SK-N-SH (cell line): ENCODE measurements around the gene ETS2. TPM values are rescaled to one million over a fixed set of nuclear protein-coding genes. Genes with fewer than 3 reads are reported as not detected.

Experiments used
- CTCF ChIA-PET: fragments of 300-600, 350-600 bp; formaldehyde crosslinking; extraction: SDS; loops from one replicate; lab custom pipeline; 2021; lab: Yijun Ruan, JAX
- POLR2A ChIA-PET: fragments of 350-600 bp; sonication (Branson Sonifier 250); formaldehyde crosslinking; extraction: SDS; loops from one replicate; lab custom pipeline; 2020; ENCODE audit warnings: antibody characterized with exemption, inconsistent platforms; lab: Yijun Ruan, JAX
- DNase-seq: peaks from one replicate; pipeline ENCODE4 v3.0.0; 2012
- H2AFZ ChIP-seq: fragments of 200-600 bp; sonication (generic); 2 replicates; pipeline ENCODE4 v1.8.1; 2016; ENCODE audit warnings: antibody characterized with exemption, mild to moderate bottlenecking, low read depth
- H3F3A ChIP-seq: fragments of 200-600 bp; sonication (generic); replicated peaks from 2 replicates; pipeline ENCODE3; 2016; ENCODE audit warnings: antibody characterized with exemption, mild to moderate bottlenecking; ENCODE audit not compliant: insufficient read depth
- H3K27ac ChIP-seq, 2 experiments: fragments of 200-500 bp in 1 of 2; fragments of 200-600 bp in 1 of 2; sonication (Bioruptor generic) in 1 of 2; sonication (generic), shearing (Covaris generic) in 1 of 2; 2 replicates each; pipeline versions ENCODE4 v1.5.1 to v1.6.1; 2014 to 2016; ENCODE audit warnings: low read depth in 2 of 2, inconsistent platforms in 1 of 2, low read length in 1 of 2, mild to moderate bottlenecking in 1 of 2, mixed read lengths in 1 of 2
- H3K27me3 ChIP-seq: fragments of 200-600 bp; sonication (generic), shearing (Covaris generic); 2 replicates; pipeline ENCODE4 v1.6.1; 2016; ENCODE audit warnings: mixed run types; ENCODE audit not compliant: insufficient read depth
- H3K36me3 ChIP-seq, 2 experiments: fragments of 200-500 bp in 1 of 2; fragments of 200-600 bp in 1 of 2; sonication (Bioruptor generic) in 1 of 2; sonication (generic) in 1 of 2; replicated peaks in 1 of 2; 2 replicates each; pipeline versions ENCODE3 to v1.5.1; 2014 to 2016; ENCODE audit warnings: low read length in 1 of 2, mild to moderate bottlenecking in 1 of 2; ENCODE audit not compliant: insufficient read depth in 2 of 2, control insufficient read depth in 1 of 2
- H3K4me1 ChIP-seq, 2 experiments: fragments of 200-500 bp in 1 of 2; fragments of 200-600 bp in 1 of 2; sonication (Bioruptor generic) in 1 of 2; sonication (generic), shearing (Covaris generic) in 1 of 2; 2 replicates each; pipeline versions ENCODE4 v1.5.1 to v1.6.1; 2014 to 2016; ENCODE audit warnings: low read depth in 1 of 2, low read length in 1 of 2, mixed run types in 1 of 2; ENCODE audit not compliant: insufficient read depth in 2 of 2, control insufficient read depth in 1 of 2
- H3K4me2 ChIP-seq: fragments of 200-600 bp; sonication (generic), shearing (Covaris generic); 2 replicates; pipeline ENCODE4 v1.6.1; 2017; ENCODE audit warnings: mixed run types
- H3K4me3 ChIP-seq, 2 experiments: fragments of 200-500 bp in 1 of 2; fragments of 200-600 bp in 1 of 2; sonication (Bioruptor generic) in 1 of 2; sonication (generic), shearing (Covaris generic) in 1 of 2; 2 replicates each; pipeline versions ENCODE4 v1.5.1 to v1.8.1; 2014 to 2016; ENCODE audit warnings: low read depth in 2 of 2, inconsistent platforms in 1 of 2, low read length in 1 of 2, mild to moderate bottlenecking in 1 of 2, mixed read lengths in 1 of 2, moderate library complexity in 1 of 2
- H3K79me2 ChIP-seq: fragments of 200-600 bp; sonication (generic); 2 replicates; pipeline ENCODE4 v1.8.1; 2017; ENCODE audit warnings: mild to moderate bottlenecking; ENCODE audit not compliant: insufficient read depth
- H3K9ac ChIP-seq: fragments of 200-600 bp; sonication (generic); 2 replicates; pipeline ENCODE4 v1.6.1; 2017; ENCODE audit warnings: mixed run types
- H3K9me2 ChIP-seq: fragments of 200-600 bp; sonication (generic); 2 replicates; pipeline ENCODE4 v1.6.1; 2017; ENCODE audit warnings: mixed run types
- H3K9me3 ChIP-seq: fragments of 200-600 bp; sonication (generic); 2 replicates; pipeline ENCODE4 v1.6.1; 2017; ENCODE audit warnings: mixed run types, mild to moderate bottlenecking, moderate library complexity
- H4K20me1 ChIP-seq: fragments of 200-600 bp; sonication (generic); 2 replicates; pipeline ENCODE4 v1.6.1; 2017; ENCODE audit warnings: mild to moderate bottlenecking, mixed run types; ENCODE audit not compliant: insufficient read depth
- CTCF ChIP-seq: fragments of 200-600 bp; sonication (generic); IDR thresholded peaks from 2 replicates; pipeline ENCODE4 v1.6.1; 2017; ENCODE audit warnings: antibody characterized with exemption, mild to moderate bottlenecking, moderate library complexity
- EP300 ChIP-seq, 2 experiments: IDR thresholded peaks; 2 replicates each; pipeline versions ENCODE4 v1.4.0 to v1.6.1; 2012; ENCODE audit warnings: borderline replicate concordance in 1 of 2, low read depth in 1 of 2, low read length in 1 of 2
- EZH2phosphoT487 ChIP-seq: fragments of 200-600 bp; sonication (generic); IDR thresholded peaks from 2 replicates; pipeline ENCODE4 v1.6.1; 2017; ENCODE audit warnings: low read depth, mixed run types, mild to moderate bottlenecking, antibody characterized with exemption, moderate library complexity, borderline replicate concordance
- FOSL2 ChIP-seq: IDR thresholded peaks from 2 replicates; pipeline ENCODE4 v1.4.0; 2012; ENCODE audit warnings: low read depth, mild to moderate bottlenecking, moderate library complexity, borderline replicate concordance
- FOXJ3 ChIP-seq: sonication (generic); formaldehyde crosslinking; IDR thresholded peaks from 2 replicates; pipeline ENCODE4 v1.5.1; 2020; ENCODE audit warnings: mild to moderate bottlenecking, missing genetic modification reagents
- GABPA ChIP-seq: IDR thresholded peaks from 2 replicates; pipeline ENCODE4 v1.4.0; 2012; ENCODE audit warnings: low read depth, mild to moderate bottlenecking
- GATA2 ChIP-seq: sonication (generic); formaldehyde crosslinking; IDR thresholded peaks from 2 replicates; pipeline ENCODE4 v1.5.0; 2020; ENCODE audit warnings: mild to moderate bottlenecking, missing genetic modification reagents
- IRF3 ChIP-seq: fragments of 150-350 bp; IDR thresholded peaks from 2 replicates; pipeline ENCODE4 v1.6.1; 2016; ENCODE audit warnings: mild to moderate bottlenecking, low read depth, low read length
- MEF2A ChIP-seq: IDR thresholded peaks from 2 replicates; pipeline ENCODE4 v1.4.0; 2012; ENCODE audit warnings: low read depth, borderline replicate concordance
- MXI1 ChIP-seq: IDR thresholded peaks from 2 replicates; pipeline ENCODE4 v1.6.1; 2012; ENCODE audit warnings: mild to moderate bottlenecking, low read depth, low read length, improper control_type of control experiment
- POLR2AphosphoS5 ChIP-seq: IDR thresholded peaks from 2 replicates; pipeline ENCODE4 v1.6.1; 2012; ENCODE audit warnings: low read depth, low read length
- RXRA ChIP-seq: IDR thresholded peaks from 2 replicates; pipeline ENCODE4 v1.4.0; 2012; ENCODE audit warnings: low read depth, mild to moderate bottlenecking, borderline replicate concordance
- SMC3 ChIP-seq: IDR thresholded peaks from 2 replicates; pipeline ENCODE4 v1.6.1; 2012; ENCODE audit warnings: low read depth, low read length, improper control_type of control experiment
- TAF1 ChIP-seq: IDR thresholded peaks from 2 replicates; pipeline ENCODE4 v1.6.1; 2012; ENCODE audit warnings: low read depth, mild to moderate bottlenecking, low read length, moderate library complexity, borderline replicate concordance
- TEAD4 ChIP-seq: IDR thresholded peaks from 2 replicates; pipeline ENCODE4 v1.4.0; 2012; ENCODE audit warnings: mild to moderate bottlenecking, borderline replicate concordance; ENCODE audit not compliant: insufficient read depth
- ZBTB33 ChIP-seq: IDR thresholded peaks from 2 replicates; pipeline ENCODE4 v1.4.0; 2012; ENCODE audit warnings: low read depth, borderline replicate concordance
- WGBS: methylation state at CpG from one replicate; pipeline ENCODE4 v1.1.6; 2017; ENCODE audit warnings: low lambda C conversion rate; 5-methylcytosine and 5-hydroxymethylcytosine counted together
- polyA plus RNA-seq, 3 experiments: library from polyadenylated mRNA; depleted of rRNA; stranded (reverse); fragments of >200 nt; gene quantifications; 2 replicates each; pipeline ENCODE4 v1.2.3, GENCODE V29; 2012

Gene ETS2
- polyA plus RNA-seq, 1 of the 3 experiments (the other 2 are of a cell fraction): 16.3 TPM

GRCh38 chr21:38789275-38789674 is 16.5 kb upstream of the ETS2 start:
- no peak for DNase-seq
- no peaks in the 10 kb centered on the region for H3K79me2 ChIP-seq
- 100% methylated on average over 3 of the region's 3 CpGs for WGBS
- H3F3A ChIP-seq: no peaks in the 10 kb centered on the region
- no peak overlapping the region for H3K4me2 ChIP-seq
- CTCF ChIA-PET: no interaction called here
- POLR2A ChIA-PET: no interaction called here
- no peaks in the 10 kb centered on the region for H3K9me3 ChIP-seq
- TF ChIP-seq MXI1 (no peak), CTCF (no peak), SMC3 (no peak), FOSL2 (no peak), TEAD4 (no peak)
- TF ChIP-seq, all 33 proteins: peak for 0
- Histone ChIP-seq H4K20me1 (no peaks in the 10 kb centered on the region), H3K4me1 (peaks cover 7 to 8% of the 10 kb centered on the region in 2 experiments; a peak in 2 of 4 replicates), H3K9ac (no peak overlapping the region), H3K36me3 (no peaks in the 10 kb centered on the region), H3K4me3 (no peak overlapping the region), H3K9me2 (no peaks in the 10 kb centered on the region), H3K27ac (no peak overlapping the region), H3K27me3 (no peaks in the 10 kb centered on the region), H2AFZ (no peak overlapping the region)

- DNase-seq: no peak
- H3K4me3 ChIP-seq: no peak overlapping the region
- no peak overlapping the region for H2AFZ ChIP-seq
- no peaks in the 10 kb centered on the region for H3K9me2 ChIP-seq
- no peak overlapping the region for H3K9ac ChIP-seq
- no peaks in the 10 kb centered on the region for H3K9me3 ChIP-seq
- H3K36me3 ChIP-seq: no peaks in the 10 kb centered on the region
- no peak for TF ChIP-seq FOXJ3 (CRISPR knock-in tag)
- no peak for TF ChIP-seq TAF1
- TF ChIP-seq EP300 (IDR thresholded peaks at IDR 0.05; ENCODE audit: borderline replicate concordance in 1 of 2, low read depth in 1 of 2, low read length in 1 of 2): no peak
- TF ChIP-seq RXRA: no peak
- TF ChIP-seq EZH2phosphoT487: no peak
- TF ChIP-seq GABPA: no peak
- no peak for TF ChIP-seq GATA2 (CRISPR knock-in tag)
- TF ChIP-seq SMC3: no peak
- no peak for TF ChIP-seq ZBTB33
- no peak for TF ChIP-seq POLR2AphosphoS5
- no peak for TF ChIP-seq MEF2A
- TF ChIP-seq IRF3: no peak
- H3K4me1 ChIP-seq: peaks cover 7 to 8% of the 10 kb centered on the region in 2 experiments; a peak in 2 of 4 replicates
- no peaks in the 10 kb centered on the region for H3K79me2 ChIP-seq
- no peaks in the 10 kb centered on the region for H4K20me1 ChIP-seq
- H3F3A ChIP-seq: no peaks in the 10 kb centered on the region
- H3K4me2 ChIP-seq: no peak overlapping the region
- H3K27me3 ChIP-seq: no peaks in the 10 kb centered on the region
- no peak overlapping the region for H3K27ac ChIP-seq
- WGBS: 87% methylated on average over 7 of the region's 7 CpGs
- ChIA-PET CTCF (no interaction called here), POLR2A (no interaction called here)
Observed at GRCh38 chr21:38790059-38790458, 15.7 kb upstream of the ETS2 start.
